PC-3 (cell line): ENCODE measurements around the gene DCP1B. TPM values are rescaled to one million over a fixed set of nuclear protein-coding genes. Genes with fewer than 3 reads are reported as not detected.

ENCODE experiments used
- ATAC-seq: fragments of 200-7000 bp; cut with Tn5 transposase; 2 replicates; pipeline ENCODE4 v1.9.1; 2020; ENCODE audit warnings: mild to moderate bottlenecking, moderate library complexity
- BruUV-seq: library from RNA; stranded (reverse); fragments of 400-500 nt; replicated peaks from 2 replicates; lab custom pipeline; 2021; lab: Mats Ljungman, UMichigan
- CTCF ChIA-PET: fragments of 300-600 bp; sonication (Branson Sonifier 250); formaldehyde crosslinking; loops from one replicate; lab custom pipeline; 2022; ENCODE audit warnings: antibody characterized with exemption; lab: Charles Lee
- POLR2A ChIA-PET: fragments of 300-600 bp; sonication (Branson Sonifier 250); formaldehyde crosslinking; loops from one replicate; lab custom pipeline; 2022; ENCODE audit warnings: antibody characterized with exemption; ENCODE audit not compliant: unreplicated experiment; lab: Charles Lee
- DNase-seq: peaks from one replicate; pipeline ENCODE4 v3.0.0-alpha.2; 2015
- H2AFZ ChIP-seq: fragments of 300-600 bp; sonication (generic); 2 replicates; pipeline ENCODE4 v1.6.0; 2016; ENCODE audit warnings: antibody characterized with exemption, low read length
- H3F3A ChIP-seq: fragments of 300-600 bp; sonication (generic); one replicate; pipeline ENCODE4 v1.6.0; 2017; ENCODE audit warnings: antibody characterized with exemption, low read length, control low read depth, mild to moderate bottlenecking; ENCODE audit not compliant: unreplicated experiment
- H3K27ac ChIP-seq: fragments of 300-600 bp; sonication (generic); 2 replicates; pipeline ENCODE4 v1.5.1; 2016; ENCODE audit warnings: mild to moderate bottlenecking, low read length
- H3K27me3 ChIP-seq: fragments of 300-600 bp; sonication (generic); 2 replicates; pipeline ENCODE4 v1.6.1; 2016; ENCODE audit warnings: low read length, mixed read lengths
- H3K36me3 ChIP-seq: fragments of 300-600 bp; sonication (generic); 2 replicates; pipeline ENCODE4 v1.6.1; 2016; ENCODE audit warnings: low read depth, mixed run types, low read length, mixed read lengths
- H3K4me1 ChIP-seq: fragments of 300-600 bp; sonication (generic); 2 replicates; pipeline ENCODE4 v1.5.1; 2016; ENCODE audit warnings: low read length; ENCODE audit not compliant: insufficient read depth
- H3K4me2 ChIP-seq: fragments of 300-600 bp; sonication (generic); 2 replicates; pipeline ENCODE4 v1.6.0; 2016; ENCODE audit warnings: low read length
- H3K4me3 ChIP-seq: fragments of 300-600 bp; sonication (generic); 2 replicates; pipeline ENCODE4 v1.5.1; 2016; ENCODE audit warnings: mild to moderate bottlenecking, low read length, mixed read lengths
- H3K79me2 ChIP-seq: fragments of 300-600 bp; sonication (generic); 2 replicates; pipeline ENCODE4 v1.6.1; 2017; ENCODE audit warnings: low read length, mixed read lengths
- H3K9ac ChIP-seq: fragments of 300-600 bp; sonication (generic); 2 replicates; pipeline ENCODE4 v1.6.0; 2016; ENCODE audit warnings: mild to moderate bottlenecking, low read length
- H3K9me2 ChIP-seq: fragments of 300-600 bp; sonication (generic); replicated peaks from 2 replicates; pipeline ENCODE4 v1.6.1; 2016; ENCODE audit warnings: mixed run types, low read length, mixed read lengths
- H3K9me3 ChIP-seq: fragments of 300-600 bp; sonication (generic); 2 replicates; pipeline ENCODE4 v1.6.1; 2016; ENCODE audit warnings: low read length, mixed read lengths
- H4K20me1 ChIP-seq: fragments of 300-600 bp; sonication (generic); 2 replicates; pipeline ENCODE4 v1.6.1; 2016; ENCODE audit warnings: low read length, mixed read lengths
- CTCF ChIP-seq: fragments of 300-600 bp; sonication (generic); conservative IDR thresholded peaks from 2 replicates; pipeline ENCODE4 v1.5.1; 2017; ENCODE audit warnings: antibody characterized with exemption, low read depth, mild to moderate bottlenecking, low read length
- EZH2 ChIP-seq: fragments of 300-600 bp; sonication (generic); IDR thresholded peaks from one replicate; pipeline ENCODE4 v1.6.1; 2017; ENCODE audit warnings: antibody characterized with exemption, mild to moderate bottlenecking, low read length; ENCODE audit not compliant: unreplicated experiment
- EZH2phosphoT487 ChIP-seq: fragments of 300-600 bp; sonication (generic); IDR thresholded peaks from 2 replicates; pipeline ENCODE4 v1.6.1; 2018; ENCODE audit warnings: mild to moderate bottlenecking, antibody characterized with exemption, low read length, borderline replicate concordance
- intact Hi-C: fragments of 100-400 bp; cut with micrococcal nuclease; formaldehyde crosslinking; loops from 2 replicates; pipeline ENCODE4 v1.9.0; 2023
- total RNA-seq: library from RNA; depleted of rRNA; stranded (reverse); fragments of >200 nt; gene quantifications from 2 replicates; pipeline ENCODE4 v1.2.3, GENCODE V29; 2014

Gene DCP1B
- total RNA-seq, 1 experiment from 2014 or later: 4.9 TPM

GRCh38 chr12:2016862-2017545, 12.7 kb upstream of the DCP1B start:
- Histone ChIP-seq H3F3A (no peaks in the 10 kb centered on the region), H3K4me3 (no peak overlapping the region), H3K9me3 (no peaks in the 10 kb centered on the region), H3K27ac (no peak overlapping the region), H3K9ac (no peak overlapping the region), H3K79me2 (no peaks in the 10 kb centered on the region), H3K9me2 (no peaks in the 10 kb centered on the region), H3K4me1 (no peaks in the 10 kb centered on the region), H2AFZ (no peak overlapping the region), H3K27me3 (peaks cover 57% of the 10 kb centered on the region), H4K20me1 (no peaks in the 10 kb centered on the region), H3K36me3 (no peaks in the 10 kb centered on the region), H3K4me2 (no peak overlapping the region)
- no peak for DNase-seq
- no peak for ATAC-seq
- TF ChIP-seq EZH2phosphoT487 (no peak), EZH2 (no peak), CTCF (no peak)
- CTCF ChIA-PET: no interaction called here
- POLR2A ChIA-PET: no interaction called here
- intact Hi-C loops: no loop called here
- BruUV-seq: no TSS peak

GRCh38 chr12:2014231-2014630, 10.0 kb upstream of the DCP1B start:
- intact Hi-C loops: no loop called here
- DNase-seq (no peak), ATAC-seq (no peak)
- no peaks in the 10 kb centered on the region for H3K36me3 ChIP-seq
- no peaks in the 10 kb centered on the region for H3K4me1 ChIP-seq
- H3K27me3 ChIP-seq: peaks cover 35% of the 10 kb centered on the region
- H3K4me2 ChIP-seq: no peak overlapping the region
- H3K9me2 ChIP-seq: no peaks in the 10 kb centered on the region
- ChIA-PET CTCF (no interaction called here), POLR2A (no interaction called here)
- TF ChIP-seq EZH2: no peak
- TF ChIP-seq EZH2phosphoT487: no peak
- TF ChIP-seq CTCF: no peak
- no peak overlapping the region for H3K4me3 ChIP-seq
- no peaks in the 10 kb centered on the region for H3K9me3 ChIP-seq
- no TSS peak for BruUV-seq
- H3K27ac ChIP-seq: no peak overlapping the region
- H3F3A ChIP-seq: no peaks in the 10 kb centered on the region
- no peak overlapping the region for H2AFZ ChIP-seq
- H4K20me1 ChIP-seq: no peaks in the 10 kb centered on the region
- H3K79me2 ChIP-seq: no peaks in the 10 kb centered on the region
- H3K9ac ChIP-seq: no peak overlapping the region

- Histone ChIP-seq H3K9me3 (no peaks in the 10 kb centered on the region), H3K27me3 (peaks cover 31% of the 10 kb centered on the region), H3K4me3 (no peak overlapping the region), H3K36me3 (no peaks in the 10 kb centered on the region), H3K27ac (no peak overlapping the region), H3K9ac (no peak overlapping the region), H3K9me2 (no peaks in the 10 kb centered on the region), H3F3A (no peaks in the 10 kb centered on the region), H4K20me1 (no peaks in the 10 kb centered on the region), H3K4me2 (no peak overlapping the region), H3K4me1 (no peaks in the 10 kb centered on the region), H3K79me2 (no peaks in the 10 kb centered on the region), H2AFZ (no peak overlapping the region)
- ATAC-seq (no peak), DNase-seq (no peak)
- no TSS peak for BruUV-seq
- POLR2A ChIA-PET: no interaction called here
- intact Hi-C loops: no loop called here
- CTCF ChIA-PET: no interaction called here
- TF ChIP-seq EZH2phosphoT487 (no peak), EZH2 (no peak), CTCF (no peak)
Observed at GRCh38 chr12:2013527-2014223, 9.4 kb upstream of the DCP1B start.
